IMR-90 (cell line): ENCODE results near the gene PCED1A. TPM values are rescaled to one million over a fixed set of nuclear protein-coding genes. Genes with fewer than 3 reads are reported as not detected.
A peak's percentile ranks its signal among the peaks of the same experiment; 100 is the strongest.

Experiments
- ATAC-seq: fragments of 200-7000 bp; cut with Tn5 transposase; 2 replicates; pipeline ENCODE4 v1.9.1; 2020; ENCODE audit warnings: low read depth, mild to moderate bottlenecking, moderate library complexity
- BruUV-seq: library from RNA; stranded (reverse); fragments of 400-500 nt; replicated peaks from 2 replicates; lab custom pipeline; 2021; lab: Mats Ljungman, UMichigan
- CTCF ChIA-PET: fragments of 300-600 bp; formaldehyde crosslinking; extraction: SDS; loops from one replicate; lab custom pipeline; 2021; ENCODE audit warnings: antibody characterized with exemption; lab: Yijun Ruan, JAX
- POLR2A ChIA-PET: fragments of 300-600 bp; sonication (Branson Sonifier 250); formaldehyde crosslinking; loops from one replicate; lab custom pipeline; 2022; ENCODE audit warnings: antibody characterized with exemption; ENCODE audit not compliant: unreplicated experiment; lab: Charles Lee
- DNase-seq: peaks from one replicate; pipeline ENCODE4 v3.0.0; 2013
- H2AFZ ChIP-seq: replicated peaks from 2 replicates; pipeline ENCODE3; 2013; ENCODE audit warnings: low read length, mild to moderate bottlenecking; ENCODE audit not compliant: poor library complexity
- H2AK5ac ChIP-seq: 2 replicates; pipeline ENCODE4 v1.6.1; 2013; ENCODE audit warnings: low read depth, low read length, inconsistent platforms
- H2AK9ac ChIP-seq: replicated peaks from 2 replicates; pipeline ENCODE3; 2013; ENCODE audit warnings: mild to moderate bottlenecking, low read depth, low read length, moderate library complexity; ENCODE audit not compliant: poor library complexity
- H2BK120ac ChIP-seq: 2 replicates; pipeline ENCODE4 v1.6.1; 2013; ENCODE audit warnings: low read depth, low read length, inconsistent platforms
- H2BK15ac ChIP-seq: 3 replicates; pipeline ENCODE4 v1.6.1; 2013; ENCODE audit warnings: low read depth, low read length, inconsistent platforms
- H2BK20ac ChIP-seq: 2 replicates; pipeline ENCODE4 v1.6.1; 2013; ENCODE audit warnings: low read depth, mild to moderate bottlenecking, inconsistent platforms, low read length, moderate library complexity
- H2BK5ac ChIP-seq: 2 replicates; pipeline ENCODE4 v1.6.1; 2013; ENCODE audit warnings: mild to moderate bottlenecking, low read depth, low read length, inconsistent platforms; ENCODE audit not compliant: poor library complexity, severe bottlenecking
- H3K14ac ChIP-seq: replicated peaks from 2 replicates; pipeline ENCODE4 v1.6.1; 2013; ENCODE audit warnings: low read depth, low read length, inconsistent platforms
- H3K18ac ChIP-seq: 2 replicates; pipeline ENCODE4 v1.6.1; 2013; ENCODE audit warnings: low read depth, low read length, control low read depth
- H3K23ac ChIP-seq: 2 replicates; pipeline ENCODE4 v1.6.1; 2013; ENCODE audit warnings: low read depth, low read length, inconsistent platforms
- H3K27ac ChIP-seq: 2 replicates; pipeline ENCODE4 v1.5.1; 2013; ENCODE audit warnings: mild to moderate bottlenecking, control low read depth, low read length; ENCODE audit not compliant: insufficient read depth
- H3K27me3 ChIP-seq: 2 replicates; pipeline ENCODE4 v1.6.1; 2013; ENCODE audit warnings: low read length; ENCODE audit not compliant: control insufficient read depth, insufficient read depth
- H3K36me3 ChIP-seq: 2 replicates; pipeline ENCODE4 v1.6.1; 2013; ENCODE audit warnings: low read length, mixed read lengths; ENCODE audit not compliant: control insufficient read depth, insufficient read depth
- H3K4ac ChIP-seq: 2 replicates; pipeline ENCODE4 v1.6.1; 2013; ENCODE audit warnings: low read depth, low read length, inconsistent platforms
- H3K4me1 ChIP-seq: 2 replicates; pipeline ENCODE4 v1.6.1; 2013; ENCODE audit warnings: low read length, mixed read lengths; ENCODE audit not compliant: control insufficient read depth, insufficient read depth
- H3K4me2 ChIP-seq: 2 replicates; pipeline ENCODE4 v1.6.1; 2013; ENCODE audit warnings: low read depth, mild to moderate bottlenecking, control low read depth, low read length, moderate library complexity
- H3K4me3 ChIP-seq: 2 replicates; pipeline ENCODE4 v1.5.1; 2013; ENCODE audit warnings: low read depth, mild to moderate bottlenecking, control low read depth, low read length, moderate library complexity; ENCODE audit not compliant: insufficient read depth
- H3K56ac ChIP-seq: 2 replicates; pipeline ENCODE4 v1.6.1; 2013; ENCODE audit warnings: low read length, inconsistent platforms; ENCODE audit not compliant: insufficient read depth; ENCODE audit errors: extremely low read depth
- H3K79me1 ChIP-seq, 2 experiments: 2 replicates each; pipeline ENCODE4 v1.6.1; 2013; ENCODE audit warnings: low read length in 2 of 2, inconsistent platforms in 1 of 2, low read depth in 1 of 2
- H3K9ac ChIP-seq: 2 replicates; pipeline ENCODE4 v1.6.1; 2013; ENCODE audit warnings: low read depth, low read length, control low read depth
- H3K9me1 ChIP-seq: 2 replicates; pipeline ENCODE4 v1.6.1; 2013; ENCODE audit warnings: low read length, inconsistent platforms; ENCODE audit not compliant: insufficient read depth
- H3K9me3 ChIP-seq: 2 replicates; pipeline ENCODE4 v1.6.1; 2013; ENCODE audit warnings: low read length; ENCODE audit not compliant: control insufficient read depth, insufficient read depth
- H4K20me1 ChIP-seq: 2 replicates; pipeline ENCODE4 v1.6.1; 2013; ENCODE audit warnings: low read length, inconsistent platforms; ENCODE audit not compliant: insufficient read depth
- H4K5ac ChIP-seq: 2 replicates; pipeline ENCODE4 v1.6.1; 2013; ENCODE audit warnings: mild to moderate bottlenecking, low read depth, low read length, control low read depth
- H4K8ac ChIP-seq, 2 experiments: 2 replicates each; pipeline ENCODE4 v1.6.1; 2013; ENCODE audit warnings: low read depth in 2 of 2, low read length in 2 of 2, control low read depth in 1 of 2, inconsistent platforms in 1 of 2
- H4K91ac ChIP-seq: 2 replicates; pipeline ENCODE4 v1.6.1; 2013; ENCODE audit warnings: low read depth, low read length, inconsistent platforms; ENCODE audit not compliant: insufficient read depth
- BHLHE40 ChIP-seq: fragments of 150-350 bp; IDR thresholded peaks from 2 replicates; pipeline ENCODE4 v1.6.1; 2016; ENCODE audit warnings: mild to moderate bottlenecking, low read depth, low read length
- CEBPB ChIP-seq: IDR thresholded peaks from 2 replicates; pipeline ENCODE4 v1.6.1; 2012; ENCODE audit warnings: low read depth, low read length, improper control_type of control experiment
- CHD1 ChIP-seq: IDR thresholded peaks from 2 replicates; pipeline ENCODE4 v1.6.1; 2012; ENCODE audit warnings: low read depth, low read length, improper control_type of control experiment
- MAFK ChIP-seq: IDR thresholded peaks from 2 replicates; pipeline ENCODE4 v1.6.1; 2012; ENCODE audit warnings: low read depth, low read length, improper control_type of control experiment
- MAZ ChIP-seq: IDR thresholded peaks from 2 replicates; pipeline ENCODE4 v1.6.1; 2012; ENCODE audit warnings: low read depth, mild to moderate bottlenecking, low read length, improper control_type of control experiment, moderate library complexity, borderline replicate concordance
- MXI1 ChIP-seq: IDR thresholded peaks from 2 replicates; pipeline ENCODE4 v1.6.1; 2012; ENCODE audit warnings: low read depth, mild to moderate bottlenecking, low read length, moderate library complexity, borderline replicate concordance
- NFE2L2 ChIP-seq: fragments of 150-350 bp; IDR thresholded peaks from 2 replicates; pipeline ENCODE4 v1.6.1; 2016; ENCODE audit warnings: low read depth, mild to moderate bottlenecking, low read length
- RAD21 ChIP-seq: IDR thresholded peaks from 2 replicates; pipeline ENCODE4 v1.6.1; 2012; ENCODE audit warnings: low read length, improper control_type of control experiment
- SMC3 ChIP-seq: fragments of 150-350 bp; IDR thresholded peaks from 2 replicates; pipeline ENCODE4 v1.6.1; 2016; ENCODE audit warnings: low read depth, mild to moderate bottlenecking, antibody characterized with exemption, low read length, moderate library complexity
- WGBS, 2 experiments: methylation state at CpG; one replicate each; pipeline versions ENCODE4 v1.1.5 to v1.1.7; 2013; ENCODE audit warnings: missing lambda C conversion rate in 2 of 2; ENCODE audit not compliant: insufficient read length in 1 of 2; ENCODE audit errors: extremely low coverage in 2 of 2; 5-methylcytosine and 5-hydroxymethylcytosine counted together
- dilution Hi-C: fragments of 300-500 bp; cut with HindIII; formaldehyde crosslinking; loops from one replicate; pipeline ENCODE4 v1.14.3; 2018; ENCODE audit warnings: low sequenced_read_pairs; ENCODE audit not compliant: unreplicated experiment
- in situ Hi-C: fragments of 300-500 bp; cut with MboI; formaldehyde crosslinking; loops from 3 replicates; pipeline ENCODE4 v1.14.3; 2019; ENCODE audit warnings: low sequenced_read_pairs, inconsistent platforms, mixed read lengths
- intact Hi-C: fragments of 100-400 bp; cut with micrococcal nuclease; formaldehyde crosslinking; loops from 2 replicates; pipeline ENCODE4 v1.10.0; 2022
- polyA plus RNA-seq, 3 experiments: library from polyadenylated mRNA; depleted of rRNA; stranded (reverse); fragments of >200 nt; gene quantifications; 2 replicates each; pipeline ENCODE4 v1.2.3, GENCODE V29; 2012; ENCODE audit warnings: low replicate concordance in 1 of 3
- total RNA-seq: library from RNA; depleted of rRNA; stranded (reverse); fragments of >200 nt; gene quantifications from 2 replicates; pipeline ENCODE4 v1.2.3, GENCODE V29; 2012
- TF ChIP-seq, protein P1 (sequence below): fragments of 150-350 bp; IDR thresholded peaks from 2 replicates; pipeline ENCODE4 v1.6.1; 2017; ENCODE audit warnings: mild to moderate bottlenecking, antibody characterized with exemption, low read length, low read depth
- TF ChIP-seq, protein P2 (sequence below): fragments of 150-350 bp; IDR thresholded peaks from 2 replicates; pipeline ENCODE4 v1.6.1; 2016; ENCODE audit warnings: low read depth, mild to moderate bottlenecking, low read length, moderate library complexity, borderline replicate concordance

The PCED1A gene
- total and polyA plus RNA-seq, 2 of the 4 experiments (the other 2 are of a cell fraction): 9.7 to 33.4 TPM

GRCh38 chr20:2840967-2841531 lies 594 bp upstream of the PCED1A start:
- in situ Hi-C loops (loop anchor here (25.0 kb wide), 1 partner anchor 329 kb away; the partner anchor contains the start of gene ZNF343), dilution Hi-C loops (no loop called here), intact Hi-C loops (loop anchor here (2.0 kb wide), 1 partner anchor 40 kb away; the partner anchor contains the start of gene CPXM1)
- ATAC-seq (peak; percentile 86), DNase-seq (peak; percentile 72)
- Histone ChIP-seq H3K36me3 (peaks cover 20% of the 10 kb centered on the region), H3K14ac (peak overlapping the region; percentile 91), H2BK15ac (peak overlapping the region; percentile 18; the same call in 1 of the 3 replicates), H2AK9ac (peak overlapping the region; percentile 89), H3K9me3 (no peaks in the 10 kb centered on the region), H3K56ac (peak overlapping the region; percentile 90), H3K79me1 (peaks cover 37 to 57% of the 10 kb centered on the region in 2 experiments), H4K8ac (peak overlapping the region; percentile 78 to 81), H2AK5ac (peak overlapping the region; percentile 63), H3K23ac (peak overlapping the region; percentile 85), H2AFZ (peak overlapping the region; percentile 96), H2BK120ac (peak overlapping the region; percentile 21; the same call in 1 of the 2 replicates), H4K91ac (peak overlapping the region; percentile 58; the same call in 1 of the 2 replicates), H3K9ac (peak overlapping the region; percentile 99), H3K4ac (peak overlapping the region; percentile 77), H3K27me3 (no peaks in the 10 kb centered on the region), H3K4me1 (peaks cover 8% of the 10 kb centered on the region), H3K4me2 (peak overlapping the region; percentile 100), H3K4me3 (peak overlapping the region; percentile 92), H2BK20ac (no peak overlapping the region), H3K27ac (peak overlapping the region; percentile 91), H2BK5ac (peak overlapping the region; percentile 63), H3K18ac (peak overlapping the region; percentile 85), H3K9me1 (peaks cover 23% of the 10 kb centered on the region), H4K20me1 (no peaks in the 10 kb centered on the region), H4K5ac (peak overlapping the region; percentile 96)
- 6% methylated on average over 24 of the region's 33 CpGs; no CpG with 5 or more reads in 1 of the 2 experiments for WGBS, 2 experiments
- TF ChIP-seq RAD21: no peak
- peak; percentile 44; the same call in 1 of the 2 replicates for TF ChIP-seq MXI1
- TF ChIP-seq CEBPB: no peak
- no peak for TF ChIP-seq BHLHE40
- no peak for TF ChIP-seq MAFK
- no peak for TF ChIP-seq SMC3
- peak; percentile 58; the same call in 1 of the 2 replicates for TF ChIP-seq MAZ
- TF ChIP-seq, protein P1, sequence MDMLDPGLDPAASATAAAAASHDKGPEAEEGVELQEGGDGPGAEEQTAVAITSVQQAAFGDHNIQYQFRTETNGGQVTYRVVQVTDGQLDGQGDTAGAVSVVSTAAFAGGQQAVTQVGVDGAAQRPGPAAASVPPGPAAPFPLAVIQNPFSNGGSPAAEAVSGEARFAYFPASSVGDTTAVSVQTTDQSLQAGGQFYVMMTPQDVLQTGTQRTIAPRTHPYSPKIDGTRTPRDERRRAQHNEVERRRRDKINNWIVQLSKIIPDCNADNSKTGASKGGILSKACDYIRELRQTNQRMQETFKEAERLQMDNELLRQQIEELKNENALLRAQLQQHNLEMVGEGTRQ: 0 out of 2 replicates have a peak, but pooled peaks have one; percentile 1
- TF ChIP-seq, protein P2, sequence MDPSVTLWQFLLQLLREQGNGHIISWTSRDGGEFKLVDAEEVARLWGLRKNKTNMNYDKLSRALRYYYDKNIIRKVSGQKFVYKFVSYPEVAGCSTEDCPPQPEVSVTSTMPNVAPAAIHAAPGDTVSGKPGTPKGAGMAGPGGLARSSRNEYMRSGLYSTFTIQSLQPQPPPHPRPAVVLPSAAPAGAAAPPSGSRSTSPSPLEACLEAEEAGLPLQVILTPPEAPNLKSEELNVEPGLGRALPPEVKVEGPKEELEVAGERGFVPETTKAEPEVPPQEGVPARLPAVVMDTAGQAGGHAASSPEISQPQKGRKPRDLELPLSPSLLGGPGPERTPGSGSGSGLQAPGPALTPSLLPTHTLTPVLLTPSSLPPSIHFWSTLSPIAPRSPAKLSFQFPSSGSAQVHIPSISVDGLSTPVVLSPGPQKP: no peak
- no peak for TF ChIP-seq CHD1
- TF ChIP-seq NFE2L2: no peak
- ChIA-PET POLR2A (no interaction called here), CTCF (interaction anchor here (0.6 kb wide), 1 partner anchor 117 kb away, joined by 3 read pairs; no protein-coding TSS in a partner anchor)
- BruUV-seq: no TSS peak
